ENCODE results near the gene PHF12.

DNA sequence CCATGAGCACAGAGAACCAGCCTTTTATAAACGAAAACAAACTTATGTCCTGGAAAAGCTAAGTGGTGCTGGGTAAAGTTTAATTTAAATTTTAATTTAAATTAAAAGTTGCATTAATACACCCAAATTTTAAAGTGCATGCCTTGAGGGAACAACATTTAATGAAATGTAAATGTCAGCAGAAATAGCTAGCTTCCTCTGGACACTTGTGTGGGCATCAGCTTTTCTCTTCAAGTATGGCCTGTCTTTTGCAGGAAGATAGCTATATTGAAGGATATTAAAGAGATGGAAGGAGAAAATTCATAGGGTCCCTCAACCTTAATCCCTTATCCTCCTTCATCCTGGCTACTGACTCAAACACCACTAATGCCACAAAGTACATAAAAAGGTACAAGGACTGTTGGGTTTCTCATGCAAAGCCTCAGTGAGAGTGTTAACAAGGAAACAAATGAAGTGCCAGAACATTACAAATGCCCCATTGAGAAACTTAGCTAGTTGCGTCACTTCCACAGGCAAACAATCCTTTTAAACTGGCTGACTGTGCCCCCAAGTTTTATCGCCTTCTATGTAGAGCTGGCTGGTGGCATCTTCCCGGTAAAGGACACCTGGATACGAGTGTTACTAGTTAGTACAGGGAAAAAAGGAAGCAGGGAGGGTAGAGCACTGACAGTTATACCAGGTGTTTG, 14.1 kb downstream of the PHF12 start:
- TF ChIP-seq POLR2A (IDR thresholded peaks at IDR 0.05; ENCODE audit: borderline replicate concordance, extremely low read depth, insufficient read depth, insufficient read length) (no peak), EGR1 (IDR thresholded peaks at IDR 0.05; ENCODE audit: low read depth) (no peak), EZH2phosphoT487 (IDR thresholded peaks at IDR 0.05; ENCODE audit: borderline replicate concordance) (no peak), EZH2 (IDR thresholded peaks at IDR 0.05) (no peak), POLR2AphosphoS5 (IDR thresholded peaks at IDR 0.05; ENCODE audit: low read depth, low read length) (no peak), SIN3A (IDR thresholded peaks at IDR 0.05; ENCODE audit: low read depth) (no peak), CEBPB (IDR thresholded peaks at IDR 0.05; ENCODE audit: low read depth) (no peak), SRF (IDR thresholded peaks at IDR 0.05; ENCODE audit: low read depth) (no peak), RAD21 (IDR thresholded peaks at IDR 0.05; ENCODE audit: low read depth) (no peak), FOSL1 (IDR thresholded peaks at IDR 0.05; ENCODE audit: low read depth) (no peak)
- TF ChIP-seq, protein P1, sequence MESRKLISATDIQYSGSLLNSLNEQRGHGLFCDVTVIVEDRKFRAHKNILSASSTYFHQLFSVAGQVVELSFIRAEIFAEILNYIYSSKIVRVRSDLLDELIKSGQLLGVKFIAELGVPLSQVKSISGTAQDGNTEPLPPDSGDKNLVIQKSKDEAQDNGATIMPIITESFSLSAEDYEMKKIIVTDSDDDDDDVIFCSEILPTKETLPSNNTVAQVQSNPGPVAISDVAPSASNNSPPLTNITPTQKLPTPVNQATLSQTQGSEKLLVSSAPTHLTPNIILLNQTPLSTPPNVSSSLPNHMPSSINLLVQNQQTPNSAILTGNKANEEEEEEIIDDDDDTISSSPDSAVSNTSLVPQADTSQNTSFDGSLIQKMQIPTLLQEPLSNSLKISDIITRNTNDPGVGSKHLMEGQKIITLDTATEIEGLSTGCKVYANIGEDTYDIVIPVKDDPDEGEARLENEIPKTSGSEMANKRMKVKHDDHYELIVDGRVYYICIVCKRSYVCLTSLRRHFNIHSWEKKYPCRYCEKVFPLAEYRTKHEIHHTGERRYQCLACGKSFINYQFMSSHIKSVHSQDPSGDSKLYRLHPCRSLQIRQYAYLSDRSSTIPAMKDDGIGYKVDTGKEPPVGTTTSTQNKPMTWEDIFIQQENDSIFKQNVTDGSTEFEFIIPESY (IDR thresholded peaks at IDR 0.05; ENCODE audit: extremely low read depth, insufficient replicate concordance, low read length) = no peak
- TF ChIP-seq, protein P2, sequence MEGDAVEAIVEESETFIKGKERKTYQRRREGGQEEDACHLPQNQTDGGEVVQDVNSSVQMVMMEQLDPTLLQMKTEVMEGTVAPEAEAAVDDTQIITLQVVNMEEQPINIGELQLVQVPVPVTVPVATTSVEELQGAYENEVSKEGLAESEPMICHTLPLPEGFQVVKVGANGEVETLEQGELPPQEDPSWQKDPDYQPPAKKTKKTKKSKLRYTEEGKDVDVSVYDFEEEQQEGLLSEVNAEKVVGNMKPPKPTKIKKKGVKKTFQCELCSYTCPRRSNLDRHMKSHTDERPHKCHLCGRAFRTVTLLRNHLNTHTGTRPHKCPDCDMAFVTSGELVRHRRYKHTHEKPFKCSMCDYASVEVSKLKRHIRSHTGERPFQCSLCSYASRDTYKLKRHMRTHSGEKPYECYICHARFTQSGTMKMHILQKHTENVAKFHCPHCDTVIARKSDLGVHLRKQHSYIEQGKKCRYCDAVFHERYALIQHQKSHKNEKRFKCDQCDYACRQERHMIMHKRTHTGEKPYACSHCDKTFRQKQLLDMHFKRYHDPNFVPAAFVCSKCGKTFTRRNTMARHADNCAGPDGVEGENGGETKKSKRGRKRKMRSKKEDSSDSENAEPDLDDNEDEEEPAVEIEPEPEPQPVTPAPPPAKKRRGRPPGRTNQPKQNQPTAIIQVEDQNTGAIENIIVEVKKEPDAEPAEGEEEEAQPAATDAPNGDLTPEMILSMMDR (IDR thresholded peaks at IDR 0.05 in 2 of 3, conservative IDR thresholded peaks at IDR 0.05 in 1 of 3; ENCODE audit: borderline replicate concordance in 1 of 3, insufficient read depth in 1 of 3, low read depth in 2 of 3, low read length in 2 of 3) = no peak
- TF ChIP-seq, protein P3, sequence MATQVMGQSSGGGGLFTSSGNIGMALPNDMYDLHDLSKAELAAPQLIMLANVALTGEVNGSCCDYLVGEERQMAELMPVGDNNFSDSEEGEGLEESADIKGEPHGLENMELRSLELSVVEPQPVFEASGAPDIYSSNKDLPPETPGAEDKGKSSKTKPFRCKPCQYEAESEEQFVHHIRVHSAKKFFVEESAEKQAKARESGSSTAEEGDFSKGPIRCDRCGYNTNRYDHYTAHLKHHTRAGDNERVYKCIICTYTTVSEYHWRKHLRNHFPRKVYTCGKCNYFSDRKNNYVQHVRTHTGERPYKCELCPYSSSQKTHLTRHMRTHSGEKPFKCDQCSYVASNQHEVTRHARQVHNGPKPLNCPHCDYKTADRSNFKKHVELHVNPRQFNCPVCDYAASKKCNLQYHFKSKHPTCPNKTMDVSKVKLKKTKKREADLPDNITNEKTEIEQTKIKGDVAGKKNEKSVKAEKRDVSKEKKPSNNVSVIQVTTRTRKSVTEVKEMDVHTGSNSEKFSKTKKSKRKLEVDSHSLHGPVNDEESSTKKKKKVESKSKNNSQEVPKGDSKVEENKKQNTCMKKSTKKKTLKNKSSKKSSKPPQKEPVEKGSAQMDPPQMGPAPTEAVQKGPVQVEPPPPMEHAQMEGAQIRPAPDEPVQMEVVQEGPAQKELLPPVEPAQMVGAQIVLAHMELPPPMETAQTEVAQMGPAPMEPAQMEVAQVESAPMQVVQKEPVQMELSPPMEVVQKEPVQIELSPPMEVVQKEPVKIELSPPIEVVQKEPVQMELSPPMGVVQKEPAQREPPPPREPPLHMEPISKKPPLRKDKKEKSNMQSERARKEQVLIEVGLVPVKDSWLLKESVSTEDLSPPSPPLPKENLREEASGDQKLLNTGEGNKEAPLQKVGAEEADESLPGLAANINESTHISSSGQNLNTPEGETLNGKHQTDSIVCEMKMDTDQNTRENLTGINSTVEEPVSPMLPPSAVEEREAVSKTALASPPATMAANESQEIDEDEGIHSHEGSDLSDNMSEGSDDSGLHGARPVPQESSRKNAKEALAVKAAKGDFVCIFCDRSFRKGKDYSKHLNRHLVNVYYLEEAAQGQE (IDR thresholded peaks at IDR 0.05; ENCODE audit: low read depth) = no peak
- TF ChIP-seq, protein P4, sequence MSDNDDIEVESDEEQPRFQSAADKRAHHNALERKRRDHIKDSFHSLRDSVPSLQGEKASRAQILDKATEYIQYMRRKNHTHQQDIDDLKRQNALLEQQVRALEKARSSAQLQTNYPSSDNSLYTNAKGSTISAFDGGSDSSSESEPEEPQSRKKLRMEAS (IDR thresholded peaks at IDR 0.05) = no peak
